GM18907 (cell line): ENCODE results near the gene PYGB.
"Not testable (repeated sequence)": the region's sequence is repeated elsewhere in the genome, so short reads cannot be mapped to it uniquely, and the experiment has no call there.

ENCODE experiments used
- ATAC-seq: cut with Tn5 transposase; IDR thresholded peaks from one replicate; pipeline ENCODE4 v1.9.1; 2021; ENCODE audit warnings: mild to moderate bottlenecking, moderate library complexity; ENCODE audit not compliant: unreplicated experiment

The PYGB gene

GRCh38 chr20:25309395-25310267, 61.7 kb downstream of the PYGB start:
- ATAC-seq = peak; percentile 30

GRCh38 chr20:25310268-25310920, 62.5 kb downstream of the PYGB start:
- ATAC-seq = peak; percentile 90

GRCh38 chr20:25310921-25311728, 63.2 kb downstream of the PYGB start:
- ATAC-seq = no peak

GRCh38 chr20:25312716-25313115, 64.8 kb downstream of the PYGB start:
- ATAC-seq = not testable (repeated sequence)

GRCh38 chr20:25313593-25313992, 65.7 kb downstream of the PYGB start:
- no peak for ATAC-seq

GRCh38 chr20:25314497-25315417, 66.9 kb downstream of the PYGB start:
- ATAC-seq = no peak

GRCh38 chr20:25315418-25316210, 67.7 kb downstream of the PYGB start:
- ATAC-seq = no peak

- no peak for ATAC-seq
Measured at GRCh38 chr20:25316506-25317190, 68.8 kb downstream of the PYGB start.

GRCh38 chr20:25317351-25318075, 69.6 kb downstream of the PYGB start:
- no peak for ATAC-seq

- ATAC-seq = peak; percentile 89
Measured at GRCh38 chr20:25318471-25319240, 70.8 kb downstream of the PYGB start.

GRCh38 chr20:25319241-25320034, 71.6 kb downstream of the PYGB start:
- ATAC-seq = peak; percentile 10

GRCh38 chr20:25320035-25320800, 72.3 kb downstream of the PYGB start:
- ATAC-seq = no peak

- ATAC-seq = no peak
Measured at GRCh38 chr20:25321262-25321831, 73.5 kb downstream of the PYGB start.

GRCh38 chr20:25321991-25322390, 74.1 kb downstream of the PYGB start:
- no peak for ATAC-seq

- ATAC-seq = no peak
Measured at GRCh38 chr20:25323496-25324246, 75.8 kb downstream of the PYGB start.
